Upper lobe of left lung (tissue), 4 donors: Measurements from ENCODE around the gene MRGPRD.

Source experiments
- POLR2A ChIP-seq, 4 donors: fragments of 450-650 bp; IDR thresholded peaks; one replicate each; pipeline ENCODE4 v1.5.1; 2016 to 2017; ENCODE audit warnings: antibody characterized with exemption in 4 of 4, mild to moderate bottlenecking in 2 of 4
- TF ChIP-seq, protein P1 (sequence below), 6 experiments: fragments of 450-650 bp in 4 of 6; fragments of 200-600 bp in 2 of 6; sonication (generic) in 2 of 6; IDR thresholded peaks; one replicate each; pipeline ENCODE4 v1.5.1; 2016 to 2019; ENCODE audit warnings: antibody characterized with exemption in 6 of 6

DNA sequence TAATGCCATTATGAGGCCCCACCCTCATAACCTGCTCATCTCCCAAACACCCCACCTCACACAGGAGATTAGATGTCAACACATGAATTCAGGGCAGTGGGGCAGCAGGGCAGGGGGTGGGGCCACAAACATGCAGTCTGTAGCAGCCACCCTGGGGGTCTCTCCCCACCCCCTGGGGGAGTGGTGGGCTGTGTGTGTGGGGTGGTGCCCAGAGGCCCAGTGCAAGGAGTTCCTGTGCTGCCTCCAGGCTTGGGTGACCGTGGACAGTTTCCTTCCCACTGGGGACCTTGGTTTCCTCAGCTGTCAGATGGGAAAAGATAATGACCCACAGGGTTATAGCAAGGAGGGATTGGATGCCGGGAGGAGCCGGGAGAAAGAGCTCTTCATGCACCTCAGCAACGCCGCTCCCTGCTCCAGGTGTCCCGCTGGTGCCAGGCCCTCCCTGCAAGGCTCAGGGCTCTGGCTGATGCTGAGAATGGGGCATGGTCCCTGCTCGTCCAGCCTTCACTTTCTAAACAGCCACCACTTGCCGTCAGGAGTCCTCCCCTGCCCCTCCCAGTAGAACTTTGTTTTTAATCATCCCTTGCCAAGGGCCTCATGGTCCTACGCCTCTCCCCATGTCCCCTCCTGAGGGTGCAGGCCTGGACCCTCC lies 34.2 kb upstream of the MRGPRD start:
- TF ChIP-seq POLR2A (IDR thresholded peaks at IDR 0.05), result no peak
- TF ChIP-seq, protein P1, sequence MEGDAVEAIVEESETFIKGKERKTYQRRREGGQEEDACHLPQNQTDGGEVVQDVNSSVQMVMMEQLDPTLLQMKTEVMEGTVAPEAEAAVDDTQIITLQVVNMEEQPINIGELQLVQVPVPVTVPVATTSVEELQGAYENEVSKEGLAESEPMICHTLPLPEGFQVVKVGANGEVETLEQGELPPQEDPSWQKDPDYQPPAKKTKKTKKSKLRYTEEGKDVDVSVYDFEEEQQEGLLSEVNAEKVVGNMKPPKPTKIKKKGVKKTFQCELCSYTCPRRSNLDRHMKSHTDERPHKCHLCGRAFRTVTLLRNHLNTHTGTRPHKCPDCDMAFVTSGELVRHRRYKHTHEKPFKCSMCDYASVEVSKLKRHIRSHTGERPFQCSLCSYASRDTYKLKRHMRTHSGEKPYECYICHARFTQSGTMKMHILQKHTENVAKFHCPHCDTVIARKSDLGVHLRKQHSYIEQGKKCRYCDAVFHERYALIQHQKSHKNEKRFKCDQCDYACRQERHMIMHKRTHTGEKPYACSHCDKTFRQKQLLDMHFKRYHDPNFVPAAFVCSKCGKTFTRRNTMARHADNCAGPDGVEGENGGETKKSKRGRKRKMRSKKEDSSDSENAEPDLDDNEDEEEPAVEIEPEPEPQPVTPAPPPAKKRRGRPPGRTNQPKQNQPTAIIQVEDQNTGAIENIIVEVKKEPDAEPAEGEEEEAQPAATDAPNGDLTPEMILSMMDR (IDR thresholded peaks at IDR 0.05), result no peak
